Stromal cell of bone marrow (primary cell): Measurements from ENCODE around the gene LDLRAP1.
A peak's percentile ranks its signal among the peaks of the same experiment; 100 is the strongest.

Experiments used
- DNase-seq: peaks from one replicate; pipeline ENCODE4 v3.0.0-alpha.2; 2012; ENCODE audit warnings: low read depth

Gene LDLRAP1

GRCh38 chr1:25562928-25563283 is 19.5 kb downstream of the LDLRAP1 start:
- DNase-seq, result no peak

GRCh38 chr1:25563330-25564215 is 20.2 kb downstream of the LDLRAP1 start:
- no peak for DNase-seq

- no peak for DNase-seq
Measured at GRCh38 chr1:25564777-25565574, 21.6 kb downstream of the LDLRAP1 start.

GRCh38 chr1:25565626-25566025 is 22.2 kb downstream of the LDLRAP1 start:
- DNase-seq, result no peak

GRCh38 chr1:25566176-25566729 is 22.8 kb downstream of the LDLRAP1 start:
- no peak for DNase-seq

GRCh38 chr1:25566730-25567341 is 23.4 kb downstream of the LDLRAP1 start:
- no peak for DNase-seq

GRCh38 chr1:25567710-25568089 is 24.3 kb downstream of the LDLRAP1 start:
- no peak for DNase-seq

GRCh38 chr1:25568090-25568833 is 24.9 kb downstream of the LDLRAP1 start:
- peak; percentile 42 for DNase-seq

GRCh38 chr1:25568834-25569596 is 25.6 kb downstream of the LDLRAP1 start:
- peak; percentile 40 for DNase-seq

- no peak for DNase-seq
Measured at GRCh38 chr1:25569597-25570396, 26.4 kb downstream of the LDLRAP1 start.

- DNase-seq, result no peak
Measured at GRCh38 chr1:25570798-25571521, 27.6 kb downstream of the LDLRAP1 start.

- DNase-seq, result no peak
Measured at GRCh38 chr1:25571522-25571970, 28.1 kb downstream of the LDLRAP1 start.

GRCh38 chr1:25572107-25572506 is 28.7 kb downstream of the LDLRAP1 start:
- DNase-seq, result no peak

GRCh38 chr1:25572708-25573590 is 29.5 kb downstream of the LDLRAP1 start:
- DNase-seq, result no peak

GRCh38 chr1:25573591-25573930 is 30.2 kb downstream of the LDLRAP1 start:
- DNase-seq, result no peak

- no peak for DNase-seq
Measured at GRCh38 chr1:25573961-25574360, 30.6 kb downstream of the LDLRAP1 start.

GRCh38 chr1:25575191-25575590 is 31.8 kb downstream of the LDLRAP1 start:
- DNase-seq, result no peak

GRCh38 chr1:25576459-25577133 is 33.2 kb downstream of the LDLRAP1 start:
- no peak for DNase-seq
